Central memory CD4-positive, alpha-beta T cell (primary cell): ENCODE results near the gene CD3E.

Experiments used
- DNase-seq: peaks from one replicate; pipeline ENCODE4 v3.0.0; 2022

The CD3E gene

GRCh38 chr11:118328745-118329144 is 24.2 kb downstream of the CD3E start:
- DNase-seq = no peak

- DNase-seq = peak; percentile 48
Observed at GRCh38 chr11:118334745-118335144, 30.2 kb downstream of the CD3E start.

GRCh38 chr11:118338637-118339061 is 34.1 kb downstream of the CD3E start:
- peak; percentile 91 for DNase-seq

GRCh38 chr11:118339281-118339961 is 34.9 kb downstream of the CD3E start:
- DNase-seq = peak; percentile 23

GRCh38 chr11:118340449-118340848 is 35.9 kb downstream of the CD3E start:
- DNase-seq = no peak

- DNase-seq = no peak
Observed at GRCh38 chr11:118341261-118341660, 36.7 kb downstream of the CD3E start.

GRCh38 chr11:118341815-118342489 is 37.4 kb downstream of the CD3E start:
- DNase-seq = peak; percentile 24

GRCh38 chr11:118342503-118343161 is 38.1 kb downstream of the CD3E start, which contains the start of gene CD3D:
Gene CD3D (minus strand): TSS chr11:118342705. CDS start chr11:118342607, 98 bp downstream.
- DNase-seq = peak; percentile 72

GRCh38 chr11:118343248-118343647 is 38.7 kb downstream of the CD3E start:
- no peak for DNase-seq

GRCh38 chr11:118343981-118344515 is 39.5 kb downstream of the CD3E start, which contains the start of gene CD3G:
Gene CD3G (plus strand): TSS chr11:118344344. CDS start chr11:118344424, 80 bp downstream.
- peak; percentile 71 for DNase-seq

- no peak for DNase-seq
Observed at GRCh38 chr11:118349475-118349874, 44.9 kb downstream of the CD3E start.

- peak; percentile 58 for DNase-seq
Observed at GRCh38 chr11:118353084-118353710, 48.7 kb downstream of the CD3E start.

GRCh38 chr11:118358071-118358470 is 53.5 kb downstream of the CD3E start:
- DNase-seq = no peak

- peak; percentile 93 for DNase-seq
Observed at GRCh38 chr11:118359295-118359958, 54.9 kb downstream of the CD3E start, which contains the start of gene UBE4A. Gene UBE4A (plus strand): TSS chr11:118359600. CDS start chr11:118365081, 5,481 bp downstream.

GRCh38 chr11:118364956-118365615 is 60.6 kb downstream of the CD3E start:
- DNase-seq = no peak
